CD4-positive, alpha-beta T cell treated with Interleukin-6 at 100 ng/mL for 8 hours (primary cell): ENCODE data around the gene SASH3.
"Not testable (repeated sequence)": the region's sequence is repeated elsewhere in the genome, so short reads cannot be mapped to it uniquely, and the experiment has no call there.

Experiments
- DNase-seq: peaks from one replicate; pipeline ENCODE4 v3.0.0-alpha.2; 2020; ENCODE audit warnings: mixed read lengths, low spot score

The SASH3 gene

DNA sequence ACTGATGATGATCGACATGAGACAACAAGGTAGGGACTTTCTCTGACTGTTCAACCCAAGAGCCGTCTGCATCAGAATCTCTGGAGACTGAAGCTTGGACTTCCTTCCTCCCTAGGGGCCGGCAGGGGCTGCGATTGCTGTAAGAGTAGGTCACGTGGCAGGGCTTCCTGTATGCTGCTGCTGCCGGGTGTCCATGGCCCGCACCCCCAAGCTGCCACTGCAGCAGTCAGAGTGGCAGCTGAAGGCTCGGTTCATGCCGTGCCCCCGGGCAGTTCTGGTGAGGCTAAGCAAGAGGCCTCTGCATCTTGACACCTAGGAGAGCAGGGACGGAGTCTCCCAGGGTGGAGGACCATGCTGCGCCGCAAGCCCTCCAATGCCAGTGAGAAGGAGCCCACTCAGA is at the start of gene SASH3:
TSS of gene SASH3 (plus strand) at position 203 of the 400 bp plus-strand sequence. CDS start at position 352, 149 bp downstream.
- peak; percentile 80 for DNase-seq

DNA sequence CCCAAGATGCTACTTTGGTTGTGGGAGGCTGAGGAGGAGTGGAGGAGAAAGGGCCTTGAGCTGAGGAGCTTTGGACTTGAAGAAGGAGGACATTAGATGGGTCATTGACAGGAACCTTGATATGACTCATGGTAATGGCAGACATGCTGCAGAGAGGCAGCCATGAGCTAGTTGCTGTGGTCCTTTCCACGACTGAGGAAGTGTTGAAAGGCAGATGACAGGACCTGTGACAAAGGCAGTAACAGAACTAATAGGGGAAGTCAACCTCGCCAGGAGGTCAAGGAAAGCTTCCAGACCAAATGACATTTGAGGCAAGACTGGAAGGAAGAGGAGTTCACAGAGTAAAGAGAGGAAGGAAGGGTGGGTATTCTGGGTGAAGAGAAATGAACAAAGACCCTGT is 48.5 kb upstream of the SASH3 start:
- no peak for DNase-seq

DNA sequence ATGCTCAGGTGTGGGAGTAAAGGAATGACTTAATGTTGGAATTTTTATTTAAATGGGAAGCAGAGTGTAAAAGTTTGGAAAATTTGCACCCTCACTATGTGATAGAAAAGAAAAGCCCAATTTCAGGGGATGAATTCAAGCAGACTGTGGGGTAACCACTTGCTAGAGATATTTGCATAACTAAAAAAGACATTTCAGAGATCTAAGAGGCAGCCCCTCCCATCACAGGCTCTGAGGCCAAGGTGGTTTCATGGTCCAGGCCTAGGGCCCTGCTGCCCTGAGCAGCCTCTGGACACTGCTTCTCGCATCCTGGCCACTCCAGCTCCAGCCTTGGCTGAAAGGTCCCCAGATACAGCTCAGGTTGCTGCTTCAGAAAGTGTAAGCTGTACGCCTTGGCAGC is 46.9 kb upstream of the SASH3 start:
- DNase-seq: no peak

DNA sequence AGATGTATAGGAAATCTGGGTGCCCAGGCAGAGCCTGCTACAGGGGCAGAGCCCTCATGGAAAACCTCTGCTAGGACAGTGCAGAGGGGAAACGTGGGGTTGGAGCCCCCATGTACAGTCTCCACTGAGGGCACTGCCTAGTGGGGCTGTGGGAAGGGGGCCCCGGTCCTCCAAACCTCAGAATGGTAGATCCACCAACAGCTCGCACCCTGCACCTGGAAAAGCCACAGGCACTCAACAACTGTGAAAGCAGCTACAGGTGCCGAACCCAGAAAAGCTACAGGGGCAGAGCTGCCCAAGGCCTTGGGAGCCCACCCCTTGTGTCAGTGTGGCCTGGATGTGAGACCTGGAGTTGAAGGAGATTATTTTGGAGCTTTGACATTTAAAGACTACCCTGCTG is 46.4 kb upstream of the SASH3 start:
- no peak for DNase-seq

DNA sequence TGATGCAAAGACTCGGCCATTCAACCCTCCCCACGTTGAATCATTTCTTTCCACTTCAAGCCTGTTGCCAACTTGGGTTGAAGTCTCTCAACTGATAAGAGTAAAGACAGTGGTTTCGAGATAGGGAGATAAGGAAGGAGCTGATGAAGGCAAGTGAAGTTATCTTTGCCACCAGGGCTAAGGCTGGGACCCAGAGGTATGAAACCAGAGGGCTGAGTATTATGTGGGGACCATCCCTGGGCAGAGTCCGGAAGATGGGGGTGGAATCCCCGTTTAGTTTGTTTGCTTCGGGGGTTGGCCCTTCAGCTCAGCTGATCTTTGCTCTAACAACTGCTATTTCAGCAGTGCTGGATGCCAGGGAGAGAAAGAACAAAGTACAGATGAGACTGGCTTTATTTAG is 43.3 kb upstream of the SASH3 start:
- no peak for DNase-seq

DNA sequence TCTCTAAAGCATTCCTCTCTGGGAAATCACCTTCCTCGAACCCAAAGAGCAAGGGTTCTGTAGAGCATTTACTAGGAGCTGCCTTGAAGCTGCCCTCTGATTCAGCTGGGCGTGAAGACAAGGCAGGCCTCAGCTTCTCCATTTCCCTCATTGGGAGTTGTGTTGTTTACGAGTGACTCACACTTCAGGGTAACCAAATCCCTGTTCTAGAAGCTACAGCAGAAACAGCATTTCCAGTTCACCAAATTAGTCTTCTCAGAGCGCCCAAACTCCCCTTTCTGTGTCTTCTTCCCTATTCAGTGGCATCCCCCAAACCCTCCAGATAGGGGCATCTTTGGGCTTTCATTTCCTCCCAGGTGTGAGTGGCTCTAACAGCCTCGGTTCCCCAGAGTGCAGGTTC is 41.8 kb upstream of the SASH3 start:
- DNase-seq: no peak

DNA sequence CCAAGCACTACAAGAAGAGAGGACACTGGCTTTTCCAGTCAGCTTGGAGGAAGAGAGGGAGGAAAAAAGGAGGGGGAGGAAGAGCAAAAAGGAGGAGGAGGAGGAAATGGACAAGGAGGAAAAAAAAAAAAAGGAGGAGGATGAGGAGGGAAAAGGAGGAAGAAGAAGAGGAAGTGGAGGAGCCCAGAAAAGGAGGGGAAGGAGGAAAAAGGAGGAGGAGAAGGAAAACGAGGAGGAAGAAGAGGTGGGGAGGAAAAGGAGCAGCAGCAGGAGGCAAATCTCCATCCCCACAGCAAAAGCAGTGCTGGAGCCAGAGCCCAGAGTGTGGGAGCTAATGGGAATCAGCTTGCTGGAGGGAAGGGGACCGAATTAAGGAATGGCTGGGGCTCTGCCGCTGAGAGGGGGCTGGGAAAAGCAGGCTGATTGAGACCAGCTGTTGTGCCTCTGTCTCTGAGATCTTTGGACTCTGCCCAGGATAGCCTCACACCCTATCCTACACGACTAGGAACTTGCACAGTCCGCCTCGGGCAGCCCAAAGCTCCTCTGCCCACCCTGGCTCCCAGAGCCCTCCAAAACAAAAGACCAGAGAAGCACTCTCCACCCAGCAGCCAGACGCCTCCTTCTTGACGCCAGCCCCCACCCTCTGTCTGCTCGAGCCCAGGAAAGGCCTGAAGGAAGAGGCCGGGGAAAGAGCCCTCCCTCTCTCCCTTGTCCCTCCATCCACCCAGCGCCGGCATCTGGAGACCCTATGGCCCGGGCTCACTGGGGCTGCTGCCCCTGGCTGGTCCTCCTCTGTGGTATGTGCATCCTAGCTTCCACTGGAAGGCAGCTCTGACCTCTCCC is 41.1 kb upstream of the SASH3 start, which contains the start of gene XPNPEP2:
TSS of gene XPNPEP2 (plus strand) at position 514 of the 843 bp plus-strand sequence. CDS start at position 749, 235 bp downstream.
- no peak for DNase-seq

DNA sequence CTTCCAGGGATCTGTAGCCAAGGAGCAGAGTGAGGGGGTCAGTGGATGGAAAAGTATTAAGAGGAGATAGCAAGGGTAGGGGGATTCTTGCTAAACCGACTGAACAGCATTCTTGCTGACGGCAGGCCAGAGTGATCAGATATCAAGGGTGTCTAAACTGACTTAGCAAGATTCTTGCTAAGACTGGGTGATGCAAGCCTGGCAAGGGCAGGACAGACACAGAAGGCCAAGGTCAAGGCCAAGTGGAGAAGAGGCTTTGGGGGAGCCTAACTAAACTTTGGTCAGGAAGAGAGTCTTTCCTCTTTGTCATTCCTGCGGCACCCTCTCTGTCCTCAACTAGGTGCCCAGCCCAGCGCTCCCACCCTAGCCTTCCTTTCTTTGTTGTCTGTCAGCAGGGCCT is 40.2 kb upstream of the SASH3 start:
- DNase-seq: no peak

DNA sequence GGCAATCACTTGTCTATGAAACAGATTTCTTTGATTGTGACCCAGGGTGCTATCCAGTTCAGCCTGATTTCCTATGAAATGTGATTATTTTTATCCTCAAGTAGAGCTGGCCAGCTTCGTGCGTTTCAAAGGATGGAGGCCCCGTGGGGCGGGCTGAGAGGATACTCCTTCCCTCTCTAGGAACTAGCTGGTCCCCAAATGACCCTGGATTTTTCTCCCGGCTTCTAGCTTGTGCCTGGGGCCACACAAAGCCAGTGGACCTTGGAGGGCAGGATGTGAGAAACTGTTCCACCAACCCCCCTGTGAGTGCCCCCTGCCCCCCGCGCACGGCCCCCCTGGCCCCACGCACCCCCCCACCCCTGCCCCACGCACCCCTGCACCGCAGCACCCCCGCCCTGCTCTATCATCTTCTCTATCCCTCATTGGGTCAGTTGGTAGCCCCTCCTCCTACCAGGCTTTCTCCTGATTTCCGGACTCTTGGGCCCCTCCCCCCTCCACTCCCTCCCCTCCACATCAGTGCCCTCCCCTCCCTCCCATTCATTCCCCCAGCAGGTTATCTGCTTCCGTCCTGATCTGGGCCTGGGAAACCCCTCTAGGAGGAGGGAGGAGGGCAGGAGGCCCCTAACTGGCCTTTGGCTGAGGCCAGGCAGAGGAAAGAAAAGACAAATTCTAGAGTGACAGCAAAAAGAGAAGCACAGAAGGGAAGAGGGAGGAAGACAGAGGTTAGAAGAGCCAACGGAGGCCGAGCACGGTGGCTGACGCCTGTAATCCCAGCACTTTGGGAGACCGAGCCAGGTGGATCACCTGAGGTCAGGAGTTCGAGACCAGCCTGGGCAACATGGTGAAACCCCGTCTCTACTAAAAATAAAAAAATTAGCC is 37.6 kb upstream of the SASH3 start:
- DNase-seq: no peak

DNA sequence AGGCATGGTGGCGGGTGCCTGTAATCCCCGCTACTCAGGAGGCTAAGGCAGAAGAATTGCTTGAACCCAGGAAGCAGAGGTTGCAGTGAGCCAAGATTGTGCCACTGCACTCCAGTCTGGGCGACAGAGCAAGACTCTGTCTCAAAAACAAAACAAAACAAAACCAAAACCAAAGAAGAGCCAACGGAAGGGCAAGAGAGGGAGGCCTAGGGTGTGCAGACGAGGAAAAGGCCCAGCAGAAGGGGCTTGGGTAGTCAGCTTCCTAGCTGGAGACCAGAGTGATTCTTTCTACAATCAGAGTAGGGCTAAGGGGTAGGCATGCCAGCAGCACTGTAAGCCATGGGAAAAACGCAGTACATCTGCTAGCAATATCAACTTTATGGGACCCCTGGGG is 37.0 kb upstream of the SASH3 start:
- DNase-seq: not testable (repeated sequence)

DNA sequence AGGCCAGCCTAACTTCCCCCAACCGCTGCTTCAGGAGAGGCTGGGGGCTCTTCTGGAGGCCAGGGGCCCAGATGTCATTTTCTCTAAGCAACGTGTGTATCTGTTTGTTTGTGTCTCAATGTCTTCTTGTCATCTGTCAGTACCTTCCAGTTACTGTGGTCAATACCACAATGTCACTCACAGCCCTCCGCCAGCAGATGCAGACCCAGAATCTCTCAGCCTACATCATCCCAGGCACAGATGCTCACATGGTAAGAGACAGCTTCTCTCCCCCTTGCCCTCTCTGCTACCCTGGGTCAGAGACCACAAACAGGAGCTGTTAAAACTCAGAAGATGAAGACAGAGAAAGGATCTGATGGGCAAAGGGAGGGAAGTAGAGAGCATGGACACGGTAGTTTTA is 35.9 kb upstream of the SASH3 start:
- DNase-seq: no peak

DNA sequence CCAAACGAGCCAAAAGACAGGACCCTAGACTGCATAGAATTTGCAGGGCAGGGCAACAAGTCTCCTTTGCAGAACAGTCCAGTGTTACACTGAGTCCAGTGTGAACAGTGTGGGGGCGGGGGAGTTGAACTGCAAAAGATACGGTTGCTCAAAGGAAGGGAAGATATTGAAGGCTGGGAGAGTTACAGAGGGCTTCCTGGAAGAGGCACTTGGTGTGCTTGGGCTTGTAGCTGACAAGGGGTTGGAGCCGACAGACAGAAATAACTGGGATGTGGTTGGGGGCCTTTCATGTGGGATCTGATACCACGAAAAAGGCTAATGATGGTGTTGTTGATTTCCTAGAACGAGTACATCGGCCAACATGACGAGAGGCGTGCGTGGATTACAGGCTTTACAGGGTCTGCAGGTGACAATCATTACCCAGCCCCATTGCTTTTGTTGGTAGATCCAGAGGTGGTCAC is 34.9 kb upstream of the SASH3 start:
- DNase-seq: peak; percentile 28

DNA sequence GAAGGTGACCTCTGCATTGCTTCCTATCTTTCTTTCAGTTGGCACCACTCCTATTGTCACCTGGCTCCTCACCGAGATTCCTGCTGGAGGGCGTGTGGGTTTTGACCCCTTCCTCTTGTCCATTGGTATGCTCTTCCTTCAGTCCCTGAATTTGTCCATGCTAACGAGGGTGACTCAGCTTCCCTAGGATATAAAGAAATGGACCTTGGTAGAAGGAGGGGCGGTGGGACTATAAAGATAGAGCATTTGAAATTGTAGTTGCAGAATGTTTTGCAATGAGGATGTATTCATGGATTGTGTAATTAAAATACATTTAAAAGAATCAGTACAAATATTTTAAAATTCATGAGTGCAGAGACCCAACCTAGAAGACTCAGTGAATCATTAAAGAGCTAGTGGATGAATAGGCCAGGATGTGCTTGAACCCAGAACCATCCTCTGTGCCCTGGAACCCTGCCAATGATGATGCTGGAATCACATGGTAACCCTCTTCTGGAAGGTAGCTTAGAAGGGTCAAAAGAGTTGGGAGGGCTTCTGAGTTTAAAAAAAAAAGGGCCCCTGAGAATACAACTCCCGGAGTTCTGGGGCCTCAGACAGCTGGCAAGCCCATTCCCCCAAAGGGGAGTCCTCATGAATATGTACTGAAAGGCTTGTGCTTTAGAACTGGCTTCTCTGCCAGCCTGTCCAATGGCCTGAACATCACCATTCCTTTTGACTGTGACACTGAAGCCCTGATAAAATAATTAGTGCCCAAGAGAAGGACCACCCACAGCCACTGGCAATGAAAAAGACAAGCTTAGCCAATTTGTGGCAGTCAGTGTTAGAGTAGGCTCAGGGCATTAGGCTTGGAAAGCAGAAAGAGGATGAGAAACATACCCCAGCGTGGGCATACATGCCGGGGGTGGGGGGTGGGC is 32.9 kb upstream of the SASH3 start:
- DNase-seq: no peak

DNA sequence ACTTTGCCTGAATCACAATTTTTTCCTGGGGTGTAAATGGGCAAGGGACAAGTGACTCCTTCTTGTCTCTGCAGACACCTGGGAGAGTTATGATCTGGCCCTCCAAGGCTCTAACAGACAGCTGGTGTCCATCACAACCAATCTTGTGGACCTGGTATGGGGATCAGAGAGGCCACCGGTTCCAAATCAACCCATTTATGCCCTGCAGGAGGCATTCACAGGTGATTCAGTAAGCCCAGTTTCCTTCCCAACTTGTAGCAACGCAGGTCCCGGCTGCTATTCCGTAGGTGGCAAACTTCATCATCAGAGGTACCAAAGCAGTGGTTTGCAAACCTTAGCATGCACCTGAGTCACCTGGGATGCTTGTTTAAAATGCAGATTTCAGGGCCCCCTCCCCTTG is 32.2 kb upstream of the SASH3 start:
- no peak for DNase-seq

DNA sequence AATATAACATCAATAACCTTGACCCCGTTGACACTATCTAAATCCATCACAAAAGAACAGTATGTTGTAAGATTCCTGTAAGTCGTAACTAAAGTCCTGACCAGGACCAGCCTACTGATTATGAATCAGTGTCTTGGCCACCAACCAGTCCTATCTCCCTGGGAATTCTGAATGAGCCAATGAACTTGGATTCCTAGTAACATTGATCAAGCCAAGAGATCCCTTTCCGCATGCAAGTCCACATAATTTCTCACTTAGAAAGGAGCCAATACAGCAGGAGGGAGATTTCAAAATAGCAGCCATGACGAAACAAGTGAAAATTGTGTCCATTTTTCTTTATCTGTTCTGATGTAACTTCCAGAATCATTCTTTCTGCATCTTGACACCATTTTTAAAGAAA is 31.4 kb upstream of the SASH3 start:
- DNase-seq: no peak

DNA sequence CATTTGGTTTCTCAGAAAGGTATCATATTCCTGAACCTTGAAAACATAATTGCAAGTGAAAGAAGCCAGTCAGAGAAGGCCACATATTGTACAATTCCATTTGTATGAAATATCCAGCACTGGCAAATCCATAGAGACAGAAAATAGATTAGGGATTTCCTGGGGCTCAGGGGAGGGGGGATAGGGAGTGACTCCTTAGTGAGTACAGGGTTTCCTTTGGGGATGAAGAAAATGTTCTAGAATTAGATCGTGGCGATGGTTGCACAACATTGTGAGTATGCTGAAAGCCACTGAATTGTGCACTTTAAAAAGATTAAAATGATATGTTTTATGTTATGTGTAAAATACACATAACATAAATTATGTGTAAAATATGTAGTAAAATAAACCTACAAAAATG is 30.7 kb upstream of the SASH3 start:
- DNase-seq: no peak

DNA sequence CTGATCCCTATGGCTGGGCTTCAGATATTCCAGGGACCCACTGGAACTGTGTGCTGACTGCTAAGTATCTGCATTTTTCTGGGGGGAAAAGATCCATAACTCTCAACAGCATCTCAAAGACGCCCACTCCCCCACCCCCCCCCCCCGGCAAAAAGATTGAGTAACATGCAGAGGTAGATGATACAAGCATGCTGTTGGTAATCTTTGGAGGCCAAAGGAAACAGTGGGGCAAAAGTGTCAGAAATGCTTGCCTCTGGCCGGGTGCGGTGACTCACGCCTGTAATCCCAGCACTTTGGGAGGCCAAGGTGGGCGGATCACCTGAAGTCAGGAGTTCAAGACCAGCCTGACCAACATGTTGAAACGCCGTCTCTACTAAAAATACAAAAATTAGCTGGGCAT is 28.8 kb upstream of the SASH3 start:
- no peak for DNase-seq

DNA sequence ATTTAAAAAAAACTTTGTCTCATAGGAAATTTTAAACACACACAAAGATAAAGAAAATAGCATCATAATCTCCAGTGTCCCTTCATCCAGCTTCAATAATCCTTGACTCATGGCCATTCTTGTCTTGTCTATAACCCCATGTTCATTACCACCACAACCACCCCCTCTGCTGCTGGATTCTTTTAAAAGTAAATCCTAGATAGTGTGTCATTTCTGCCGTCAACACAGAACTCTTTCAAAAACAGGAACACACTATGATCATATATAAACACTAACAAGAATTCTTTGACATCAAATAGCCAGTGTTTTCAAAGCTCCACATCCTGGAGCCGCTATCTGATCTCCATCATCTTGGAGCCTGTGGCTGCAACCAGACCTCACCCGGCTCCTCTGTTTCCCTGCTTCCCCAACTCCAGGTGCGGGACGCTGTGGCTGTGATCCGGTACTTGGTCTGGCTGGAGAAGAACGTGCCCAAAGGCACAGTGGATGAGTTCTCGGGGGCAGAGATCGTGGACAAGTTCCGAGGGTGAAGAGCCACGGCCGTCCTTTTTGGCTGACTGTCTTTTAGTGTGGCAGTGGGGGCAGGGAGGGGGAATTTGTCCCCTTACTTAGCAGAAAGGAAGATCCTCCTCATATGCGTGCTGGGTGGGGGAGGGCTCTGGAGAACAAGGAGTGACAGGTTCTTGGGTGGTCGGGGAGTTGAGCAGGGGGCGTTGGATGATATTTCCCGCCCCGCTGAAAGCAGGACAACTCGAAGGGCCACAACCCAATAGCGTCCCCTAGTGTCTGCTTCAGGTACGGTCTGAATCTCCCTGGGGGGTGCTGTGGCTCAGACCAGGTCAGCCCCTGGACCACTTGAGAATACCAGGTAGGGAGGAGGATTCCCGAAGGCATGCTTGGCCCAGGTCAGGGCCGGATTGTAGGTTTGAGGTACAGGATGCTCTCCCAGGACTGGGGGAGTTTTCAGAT is 25.4 kb upstream of the SASH3 start:
- no peak for DNase-seq

DNA sequence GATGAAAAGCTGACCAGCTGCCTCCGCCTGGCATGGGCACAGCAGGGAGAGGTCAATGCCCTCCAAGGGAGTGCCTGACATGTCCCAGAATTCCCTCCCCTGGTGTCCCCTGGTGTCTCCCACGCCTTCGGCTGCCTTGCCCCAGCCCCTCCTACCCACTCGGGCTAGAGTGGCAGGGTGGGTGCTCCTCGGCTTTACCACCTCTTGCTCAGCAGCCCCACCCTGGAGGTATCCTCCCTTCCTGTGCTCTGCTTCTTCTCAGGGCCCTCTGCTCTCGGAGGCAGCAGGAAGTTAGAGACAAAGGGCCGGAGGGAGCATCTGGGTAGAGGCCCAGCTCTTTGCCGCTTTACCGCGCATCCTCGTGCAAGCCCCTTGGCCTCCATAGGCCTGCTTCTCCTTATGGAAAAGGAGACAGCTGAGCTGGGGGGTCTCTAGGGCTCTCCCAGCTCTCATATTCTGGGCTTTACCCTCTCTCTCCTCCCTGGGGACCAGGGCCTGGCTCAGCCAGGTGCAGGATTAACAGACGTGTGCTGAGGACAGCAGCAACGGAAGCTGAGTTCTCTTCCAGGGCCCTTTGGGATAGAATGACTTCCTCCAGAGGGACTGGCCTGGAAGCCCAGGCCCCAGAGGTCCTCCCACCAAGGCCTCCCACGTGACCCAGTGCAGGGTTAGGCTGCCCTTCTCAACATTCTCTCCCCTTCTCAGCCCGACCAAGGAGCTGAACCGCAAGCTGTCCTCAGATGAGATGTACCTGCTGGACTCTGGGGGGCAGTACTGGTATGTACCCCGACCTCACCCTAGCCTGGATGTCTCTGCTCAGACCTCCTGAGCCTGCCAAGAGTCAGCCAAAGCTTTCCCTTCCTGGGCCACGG is 23.7 kb upstream of the SASH3 start:
- peak; percentile 49 for DNase-seq
